T47D (cell line): ENCODE data around the gene FFAR4.

Experiments used
- DNase-seq, 2 experiments: peaks; one replicate each; pipeline versions ENCODE4 v3.0.0 to v3.0.0-alpha.2; 2011 to 2012; ENCODE audit warnings: low read depth in 1 of 2, low spot score in 1 of 2
- JUND ChIP-seq: IDR thresholded peaks from 2 replicates; pipeline ENCODE4 v1.6.1; 2012; ENCODE audit warnings: low read depth
- in situ Hi-C: cut with HindIII; loops from 2 replicates; pipeline ENCODE4 v1.10.0; 2016; ENCODE audit warnings: low sequenced_read_pairs, low pct_unique_long_range_greater_than_20kb

Gene FFAR4

DNA sequence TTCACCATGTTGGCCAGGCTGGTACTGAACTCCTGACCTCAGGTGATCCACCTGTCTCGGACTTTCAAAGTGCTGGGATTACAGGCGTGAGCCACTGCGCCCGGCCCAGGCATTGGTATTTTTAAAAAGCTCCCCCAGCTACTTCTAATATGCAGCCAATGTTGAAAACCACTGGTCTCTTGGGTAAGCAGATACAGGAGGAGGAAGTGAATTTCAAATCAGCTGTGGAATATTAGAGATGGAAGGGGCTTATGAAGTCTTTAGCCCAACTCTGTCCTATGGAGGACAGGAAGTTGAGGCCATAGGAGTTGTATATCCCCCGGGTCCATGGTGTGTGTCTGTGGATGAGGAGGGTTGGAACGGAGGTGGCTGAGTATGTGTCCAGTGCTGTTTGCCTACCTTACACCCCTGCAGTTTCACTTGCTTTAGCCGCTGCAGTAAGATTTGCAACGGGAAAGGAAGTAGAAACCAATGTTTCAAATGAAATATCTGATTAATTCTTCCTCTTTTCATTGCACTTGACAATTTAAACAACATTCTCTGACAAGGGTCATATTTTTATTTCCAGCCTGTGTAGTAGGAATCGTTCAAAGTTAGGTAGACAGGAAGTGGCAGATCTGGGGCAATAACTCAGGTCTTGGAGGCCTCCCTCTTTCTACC lies 49.2 kb downstream of the FFAR4 start:
- TF ChIP-seq JUND: no peak
- in situ Hi-C loops: no loop called here
- DNase-seq: no peak

DNA sequence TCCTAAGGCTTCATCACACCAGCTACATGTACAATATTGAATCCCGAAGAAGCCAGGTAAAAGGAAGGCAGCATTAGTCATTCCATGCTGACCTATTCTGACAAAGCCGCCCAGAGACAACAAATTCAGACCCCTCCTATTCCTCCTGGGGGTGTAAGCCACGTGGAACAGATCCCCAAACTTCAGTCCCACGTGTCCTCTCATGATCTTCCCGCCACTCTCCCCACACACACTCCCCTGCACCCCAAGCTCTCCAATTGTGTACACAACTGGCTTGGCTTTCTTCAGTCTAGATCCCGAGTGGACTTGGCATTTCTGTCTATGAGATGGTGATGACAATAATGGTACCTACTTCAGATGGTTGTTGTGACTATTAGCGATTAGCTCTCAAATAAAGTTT lies 54.5 kb downstream of the FFAR4 start:
- no peak for DNase-seq
- in situ Hi-C loops: no loop called here
- TF ChIP-seq JUND: no peak

DNA sequence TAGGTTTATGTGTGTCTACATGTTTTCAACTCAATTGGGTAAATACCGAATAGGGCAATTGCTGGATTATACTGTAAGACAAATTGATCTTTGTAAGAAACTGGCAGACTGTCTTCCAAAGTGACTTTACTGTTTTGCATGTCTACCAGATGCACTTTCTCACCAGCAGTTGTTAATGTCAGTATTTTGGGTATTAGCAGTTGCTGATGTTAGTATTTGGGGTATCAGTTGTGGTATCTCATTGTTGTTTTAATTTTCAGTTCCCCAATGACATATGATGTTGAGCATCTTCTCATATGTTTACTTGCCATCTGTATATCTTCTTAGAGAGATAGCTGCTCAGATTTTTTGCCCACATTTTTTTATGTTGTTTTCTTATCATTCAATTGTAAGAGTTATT lies 56.5 kb downstream of the FFAR4 start:
- no peak for DNase-seq
- in situ Hi-C loops: no loop called here
- no peak for TF ChIP-seq JUND

DNA sequence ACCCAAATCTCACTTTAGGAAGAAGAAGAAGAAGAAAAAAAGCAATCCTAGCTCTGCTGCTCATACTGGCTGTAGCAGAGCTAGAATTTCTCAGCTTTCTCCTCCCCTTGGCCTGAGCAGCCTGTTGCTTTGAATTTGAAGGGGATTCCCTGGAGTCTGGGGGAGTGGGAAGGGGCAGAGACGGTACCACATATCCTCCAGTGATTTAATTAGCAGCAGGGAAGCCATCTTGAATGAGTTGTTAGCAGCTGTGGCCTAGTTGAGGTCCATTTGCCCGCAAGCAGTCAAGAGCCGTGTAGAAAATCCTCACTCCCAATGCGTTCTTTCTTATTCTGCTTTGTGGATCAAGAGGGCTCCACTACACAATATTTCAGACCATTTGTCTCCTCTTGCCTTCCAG lies 62.4 kb downstream of the FFAR4 start:
- in situ Hi-C loops: no loop called here
- TF ChIP-seq JUND: no peak
- DNase-seq: no peak

DNA sequence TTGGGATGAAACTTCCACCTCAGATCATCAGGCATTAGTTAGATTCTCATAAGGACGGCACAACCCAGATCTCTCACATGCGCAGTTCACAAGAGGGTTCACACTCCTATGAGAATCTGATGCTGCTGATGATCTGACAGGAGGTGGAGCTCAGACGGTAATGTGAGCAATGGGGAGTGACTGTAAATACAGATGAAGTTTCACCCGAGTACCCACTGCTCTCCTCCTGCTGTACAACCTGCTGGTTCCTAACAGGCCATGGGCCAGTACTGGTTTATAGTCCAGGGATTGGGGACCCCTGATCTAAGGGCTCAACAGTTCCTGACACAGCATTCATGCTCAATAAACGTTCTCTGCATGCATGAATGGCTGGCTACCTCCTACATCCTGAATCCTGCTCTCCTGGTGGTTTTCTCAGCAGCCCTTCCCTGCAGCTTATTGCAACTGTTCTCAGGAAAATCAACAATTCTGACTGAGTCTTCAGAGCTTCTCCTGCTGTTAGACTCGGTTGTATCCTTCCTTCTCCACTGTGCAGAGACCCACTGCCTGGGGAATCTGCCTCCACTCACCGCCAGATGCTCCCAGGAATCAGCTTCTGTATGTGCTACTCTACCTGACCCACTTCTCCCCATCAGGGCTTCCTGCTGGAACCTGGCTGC lies 63.3 kb downstream of the FFAR4 start:
- peak in 1 of 2 experiments; percentile 14 for DNase-seq
- in situ Hi-C loops: no loop called here
- no peak for TF ChIP-seq JUND

DNA sequence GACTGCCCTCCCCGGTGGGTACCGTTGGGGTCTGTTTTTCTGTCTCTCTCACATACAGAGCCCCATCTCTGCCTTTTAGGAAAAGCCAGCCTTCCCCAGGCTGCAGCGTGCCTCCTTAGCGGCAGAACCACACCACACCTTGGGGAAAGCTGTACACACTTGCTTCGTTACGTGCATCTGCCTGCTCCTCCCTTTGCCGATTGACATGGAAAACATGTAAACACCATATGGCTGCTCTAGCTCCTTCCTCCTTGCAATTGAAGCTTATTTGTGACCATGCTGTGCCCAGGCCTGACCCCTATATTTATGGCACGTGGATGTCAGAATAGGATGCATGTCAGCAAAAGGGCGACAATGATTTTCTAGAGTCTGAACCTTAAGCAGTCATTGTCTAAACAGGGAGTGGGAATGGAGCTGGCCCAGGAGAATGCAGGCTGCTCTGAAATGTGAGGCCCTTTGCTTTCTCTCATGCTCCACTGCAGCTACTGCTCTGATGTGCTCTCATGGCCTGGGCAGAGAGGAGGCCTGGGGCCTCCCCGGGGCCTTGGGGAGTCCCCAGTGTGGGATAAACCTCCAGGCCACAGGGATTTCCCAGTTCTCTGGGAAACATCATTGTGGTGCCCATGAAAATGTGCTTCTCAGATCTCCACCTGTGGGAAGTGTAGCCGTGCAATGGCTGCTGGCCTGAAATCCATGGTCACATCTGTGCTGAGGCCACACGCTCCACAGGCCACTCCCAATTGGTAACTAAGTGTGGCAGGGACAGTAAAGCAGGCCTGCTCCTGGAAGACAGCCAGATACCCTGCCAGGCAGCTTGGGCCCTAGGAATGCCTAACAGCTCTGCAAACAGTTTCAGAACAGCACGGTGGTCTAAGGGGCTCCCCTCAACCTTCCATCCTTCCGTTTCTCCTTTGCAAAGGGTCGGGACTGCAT lies 64.4 kb downstream of the FFAR4 start:
- TF ChIP-seq JUND: no peak
- in situ Hi-C loops: no loop called here
- no peak for DNase-seq
